GM18520 (cell line): ENCODE results near the gene IL19.
"Not testable (repeated sequence)": the region's sequence is repeated elsewhere in the genome, so short reads cannot be mapped to it uniquely, and the experiment has no call there.

Experiments used
- ATAC-seq: cut with Tn5 transposase; IDR thresholded peaks from one replicate; pipeline ENCODE4 v1.9.1; 2021; ENCODE audit not compliant: unreplicated experiment

Gene IL19

GRCh38 chr1:206739411-206740076, 31.0 kb upstream of the IL19 start:
- ATAC-seq, result peak; percentile 69

GRCh38 chr1:206741142-206741701, 29.4 kb upstream of the IL19 start:
- ATAC-seq, result no peak

- ATAC-seq, result no peak
Measured at GRCh38 chr1:206742719-206743383, 27.7 kb upstream of the IL19 start.

- ATAC-seq, result no peak
Measured at GRCh38 chr1:206744683-206745082, 25.9 kb upstream of the IL19 start.

GRCh38 chr1:206745301-206745700, 25.3 kb upstream of the IL19 start:
- no peak for ATAC-seq

GRCh38 chr1:206748348-206749030, 22.1 kb upstream of the IL19 start:
- no peak for ATAC-seq

- ATAC-seq, result no peak
Measured at GRCh38 chr1:206751891-206752290, 18.7 kb upstream of the IL19 start.

- no peak for ATAC-seq
Measured at GRCh38 chr1:206752481-206752880, 18.1 kb upstream of the IL19 start.

- ATAC-seq, result no peak
Measured at GRCh38 chr1:206753141-206753540, 17.4 kb upstream of the IL19 start.

- no peak for ATAC-seq
Measured at GRCh38 chr1:206754011-206754410, 16.6 kb upstream of the IL19 start.

GRCh38 chr1:206757524-206758266, 12.9 kb upstream of the IL19 start:
- ATAC-seq, result no peak

- ATAC-seq, result no peak
Measured at GRCh38 chr1:206760590-206760989, 10.0 kb upstream of the IL19 start.

- ATAC-seq, result no peak
Measured at GRCh38 chr1:206761159-206761768, 9.3 kb upstream of the IL19 start.

GRCh38 chr1:206762741-206763364, 7.7 kb upstream of the IL19 start:
- ATAC-seq, result not testable (repeated sequence)

- not testable (repeated sequence) for ATAC-seq
Measured at GRCh38 chr1:206765771-206766170, 4.8 kb upstream of the IL19 start.

GRCh38 chr1:206766251-206766856, 4.2 kb upstream of the IL19 start:
- ATAC-seq, result peak; percentile 36

GRCh38 chr1:206768472-206769303, 1.9 kb upstream of the IL19 start:
- peak; percentile 10 for ATAC-seq

- peak; percentile 56 for ATAC-seq
Measured at GRCh38 chr1:206769304-206769731, 1.3 kb upstream of the IL19 start.

GRCh38 chr1:206771338-206771692, 742 bp downstream of the IL19 start:
- no peak for ATAC-seq
